Stimulated activated effector memory CD8-positive, alpha-beta T cell treated with anti-CD3 and anti-CD28 coated beads, Interleukin-12 subunit alpha, Interleukin-12 subunit beta, amount 100 ng/mL, for 72 hours (primary cell): ENCODE data around the gene MTA3.

Experiments
- ATAC-seq: fragments of 150-1000 bp; cut with Tn5 transposase; 2 replicates; pipeline ENCODE4 v1.10.0; 2021
- DNase-seq, 2 donors: peaks; one replicate each; pipeline ENCODE4 v3.0.0; 2021 to 2022; ENCODE audit warnings: low spot score in 2 of 2
- H3K27ac Mint-ChIP-seq: one replicate; pipeline ENCODE4 v1.8.0; 2022; ENCODE audit warnings: mild to moderate bottlenecking, mixed read lengths
- H3K36me3 Mint-ChIP-seq: one replicate; pipeline ENCODE4 v1.8.0; 2022; ENCODE audit warnings: mild to moderate bottlenecking, mixed read lengths
- H3K4me1 Mint-ChIP-seq: one replicate; pipeline ENCODE4 v1.8.0; 2022; ENCODE audit warnings: mixed read lengths
- H3K4me3 Mint-ChIP-seq: one replicate; pipeline ENCODE4 v1.8.0; 2022; ENCODE audit warnings: mild to moderate bottlenecking, mixed read lengths
- H3K9me3 Mint-ChIP-seq: one replicate; pipeline ENCODE4 v1.8.0; 2022; ENCODE audit warnings: mixed read lengths

MTA3 gene

GRCh38 chr2:42762823-42763804, 194.7 kb downstream of the MTA3 start:
- no peaks in the 10 kb centered on the region for H3K36me3 Mint-ChIP-seq
- H3K27ac Mint-ChIP-seq = peak overlapping the region; percentile 69
- H3K4me3 Mint-ChIP-seq = no peak overlapping the region
- peaks cover 7% of the 10 kb centered on the region for H3K4me1 Mint-ChIP-seq
- no peaks in the 10 kb centered on the region for H3K9me3 Mint-ChIP-seq
- ATAC-seq (no peak), DNase-seq (no peak)

- Mint-ChIP-seq H3K27ac (peak within 1 kb of the TSS; percentile 69), H3K36me3 (no peaks in the 10 kb centered on the region), H3K9me3 (no peaks in the 10 kb centered on the region), H3K4me1 (peaks cover 7% of the 10 kb centered on the region), H3K4me3 (no peak within 1 kb of the TSS)
- ATAC-seq = no peak
- no peak for DNase-seq
Measured at GRCh38 chr2:42764096-42764495, 195.7 kb downstream of the MTA3 start, which contains the start of gene OXER1. Gene OXER1 (minus strand): TSS chr2:42764135. CDS start chr2:42764062, 73 bp downstream.

GRCh38 chr2:42764901-42765300, 196.5 kb downstream of the MTA3 start:
- no peaks in the 10 kb centered on the region for H3K9me3 Mint-ChIP-seq
- ATAC-seq = no peak
- no peaks in the 10 kb centered on the region for H3K36me3 Mint-ChIP-seq
- no peak overlapping the region for H3K27ac Mint-ChIP-seq
- DNase-seq = no peak
- H3K4me3 Mint-ChIP-seq = no peak overlapping the region
- peaks cover 7% of the 10 kb centered on the region for H3K4me1 Mint-ChIP-seq

- Mint-ChIP-seq H3K4me3 (no peak overlapping the region), H3K27ac (no peak overlapping the region), H3K4me1 (peaks cover 7% of the 10 kb centered on the region), H3K36me3 (no peaks in the 10 kb centered on the region), H3K9me3 (no peaks in the 10 kb centered on the region)
- DNase-seq (no peak), ATAC-seq (no peak)
Measured at GRCh38 chr2:42765686-42766085, 197.3 kb downstream of the MTA3 start.

- ATAC-seq = no peak
- H3K36me3 Mint-ChIP-seq = no peaks in the 10 kb centered on the region
- no peaks in the 10 kb centered on the region for H3K4me1 Mint-ChIP-seq
- no peak overlapping the region for H3K4me3 Mint-ChIP-seq
- peak overlapping the region; percentile 34 for H3K27ac Mint-ChIP-seq
- no peaks in the 10 kb centered on the region for H3K9me3 Mint-ChIP-seq
- DNase-seq = no peak
Measured at GRCh38 chr2:42767080-42767898, 198.9 kb downstream of the MTA3 start.

GRCh38 chr2:42767899-42768705, 199.7 kb downstream of the MTA3 start:
- no peak for ATAC-seq
- no peak for DNase-seq
- H3K4me1 Mint-ChIP-seq = no peaks in the 10 kb centered on the region
- no peaks in the 10 kb centered on the region for H3K9me3 Mint-ChIP-seq
- no peaks in the 10 kb centered on the region for H3K36me3 Mint-ChIP-seq
- H3K4me3 Mint-ChIP-seq = no peak overlapping the region
- H3K27ac Mint-ChIP-seq = no peak overlapping the region

- Mint-ChIP-seq H3K27ac (no peak overlapping the region), H3K4me3 (no peak overlapping the region), H3K9me3 (no peaks in the 10 kb centered on the region), H3K36me3 (no peaks in the 10 kb centered on the region), H3K4me1 (no peaks in the 10 kb centered on the region)
- no peak for ATAC-seq
- DNase-seq = no peak
Measured at GRCh38 chr2:42768706-42769256, 200.3 kb downstream of the MTA3 start.

- DNase-seq = no peak
- no peak overlapping the region for H3K27ac Mint-ChIP-seq
Measured at GRCh38 chr2:42769583-42770287, 201.3 kb downstream of the MTA3 start.

GRCh38 chr2:42770288-42771131, 202.1 kb downstream of the MTA3 start:
- no peaks in the 10 kb centered on the region for H3K4me1 Mint-ChIP-seq
- peak; percentile 59 for ATAC-seq
- no peak overlapping the region for H3K27ac Mint-ChIP-seq
- no peaks in the 10 kb centered on the region for H3K36me3 Mint-ChIP-seq
- H3K4me3 Mint-ChIP-seq = no peak overlapping the region
- H3K9me3 Mint-ChIP-seq = no peaks in the 10 kb centered on the region
- DNase-seq = no peak

More at GRCh38 chr2:42769583-42770287, 201.3 kb downstream of the MTA3 start:
- ATAC-seq = peak; percentile 33
- H3K4me3 Mint-ChIP-seq = no peak overlapping the region
- no peaks in the 10 kb centered on the region for H3K9me3 Mint-ChIP-seq
- no peaks in the 10 kb centered on the region for H3K4me1 Mint-ChIP-seq
- no peaks in the 10 kb centered on the region for H3K36me3 Mint-ChIP-seq

- Mint-ChIP-seq H3K36me3 (no peaks in the 10 kb centered on the region), H3K4me3 (no peak overlapping the region), H3K27ac (no peak overlapping the region), H3K4me1 (no peaks in the 10 kb centered on the region), H3K9me3 (no peaks in the 10 kb centered on the region)
- DNase-seq (no peak), ATAC-seq (no peak)
Measured at GRCh38 chr2:42771546-42772153, 203.2 kb downstream of the MTA3 start.

GRCh38 chr2:42775186-42775585, 206.8 kb downstream of the MTA3 start:
- no peaks in the 10 kb centered on the region for H3K9me3 Mint-ChIP-seq
- H3K4me3 Mint-ChIP-seq = no peak overlapping the region
- DNase-seq (no peak), ATAC-seq (no peak)
- no peaks in the 10 kb centered on the region for H3K4me1 Mint-ChIP-seq
- no peaks in the 10 kb centered on the region for H3K36me3 Mint-ChIP-seq
- H3K27ac Mint-ChIP-seq = peak overlapping the region; percentile 50

- Mint-ChIP-seq H3K4me3 (no peak overlapping the region), H3K9me3 (no peaks in the 10 kb centered on the region), H3K27ac (no peak overlapping the region), H3K36me3 (no peaks in the 10 kb centered on the region), H3K4me1 (no peaks in the 10 kb centered on the region)
- ATAC-seq (no peak), DNase-seq (no peak)
Measured at GRCh38 chr2:42775810-42776209, 207.4 kb downstream of the MTA3 start.
